HCT116 (cell line): ENCODE results near the gene SIK3. TPM values are rescaled to one million over a fixed set of nuclear protein-coding genes. Genes with fewer than 3 reads are reported as not detected.

ENCODE experiments used
- ATAC-seq: fragments of 200-7000 bp; cut with Tn5 transposase; 2 replicates; pipeline ENCODE4 v1.9.1; 2020; ENCODE audit warnings: mild to moderate bottlenecking, moderate library complexity
- BruUV-seq: library from RNA; stranded (reverse); fragments of 400-500 nt; replicated peaks from 2 replicates; lab custom pipeline; 2021; lab: Mats Ljungman, UMichigan
- CTCF ChIA-PET: fragments of 300-600 bp; sonication (Branson Sonifier 250); formaldehyde crosslinking; loops from one replicate; lab custom pipeline; 2021; ENCODE audit warnings: antibody characterized with exemption; lab: Charles Lee
- POLR2A ChIA-PET: fragments of 300-600, 350-600 bp; sonication (Branson Sonifier 250); formaldehyde crosslinking; loops from one replicate; lab custom pipeline; 2021; ENCODE audit warnings: antibody characterized with exemption; lab: Charles Lee
- RAD21 ChIA-PET, 2 experiments: fragments of 300-600 bp; sonication (Branson Sonifier 250); formaldehyde crosslinking; loops; one replicate each; lab custom pipeline; 2023; ENCODE audit warnings: low total read pairs in 2 of 2; ENCODE audit not compliant: uncharacterized antibody in 2 of 2, unreplicated experiment in 2 of 2, low non-redundant PET in 1 of 2; lab: Charles Lee
- DNase-seq: peaks from one replicate; pipeline ENCODE4 v3.0.0-alpha.2; 2010; ENCODE audit warnings: low read depth, low spot score
- H2AFZ ChIP-seq: fragments of 200-600 bp; shearing (Covaris generic), sonication (generic); 2 replicates; pipeline ENCODE4 v1.6.1; 2017; ENCODE audit warnings: low read depth, mixed run types, mixed read lengths, antibody characterized with exemption, low read length; ENCODE audit not compliant: poor library complexity, severe bottlenecking
- H3K27ac ChIP-seq: 2 replicates; pipeline ENCODE4 v1.5.1; 2012; ENCODE audit warnings: low read depth, low read length
- H3K27me3 ChIP-seq: fragments of 200-600 bp; sonication (generic); 2 replicates; pipeline ENCODE4 v1.6.1; 2016; ENCODE audit warnings: mixed run types, low read length, mixed read lengths; ENCODE audit not compliant: insufficient read depth
- H3K36me3 ChIP-seq, 2 experiments: fragments of 200-500 bp in 1 of 2; fragments of 200-600 bp in 1 of 2; sonication (Bioruptor generic) in 1 of 2; sonication (generic) in 1 of 2; 2 replicates each; pipeline versions ENCODE4 v1.5.1 to v1.6.1; 2014 to 2016; ENCODE audit warnings: low read length in 2 of 2, inconsistent platforms in 1 of 2, mixed read lengths in 1 of 2, mixed run types in 1 of 2; ENCODE audit not compliant: insufficient read depth in 2 of 2, control insufficient read depth in 1 of 2
- H3K4me1 ChIP-seq, 2 experiments: fragments of 200-600 bp in 1 of 2; sonication (generic) in 1 of 2; 2 replicates each; pipeline versions ENCODE4 v1.5.1 to v1.6.1; 2012 to 2017; ENCODE audit warnings: low read length in 2 of 2, inconsistent platforms in 1 of 2, mild to moderate bottlenecking in 1 of 2, mixed read lengths in 1 of 2, mixed run types in 1 of 2, moderate library complexity in 1 of 2; ENCODE audit not compliant: insufficient read depth in 2 of 2, control insufficient read depth in 1 of 2
- H3K4me2 ChIP-seq: fragments of 200-600 bp; sonication (generic); 2 replicates; pipeline ENCODE4 v1.6.1; 2017; ENCODE audit warnings: mixed run types, low read length, mixed read lengths
- H3K4me3 ChIP-seq, 2 experiments: fragments of 200-600 bp in 1 of 2; sonication (generic) in 1 of 2; replicated peaks in 1 of 2; 2 replicates each; pipeline ENCODE4 v1.5.1; 2011 to 2016; ENCODE audit warnings: low read length in 2 of 2, control low read depth in 1 of 2, low read depth in 1 of 2, mild to moderate bottlenecking in 1 of 2, mixed read lengths in 1 of 2, mixed run types in 1 of 2
- H3K79me2 ChIP-seq: fragments of 200-600 bp; sonication (generic); 2 replicates; pipeline ENCODE4 v1.6.1; 2017; ENCODE audit warnings: mild to moderate bottlenecking, mixed run types, low read length, moderate library complexity, mixed read lengths; ENCODE audit not compliant: insufficient read depth
- H3K9ac ChIP-seq: fragments of 200-600 bp; sonication (generic); 2 replicates; pipeline ENCODE4 v1.6.1; 2016; ENCODE audit warnings: low read length, mixed read lengths
- H3K9me2 ChIP-seq: fragments of 200-600 bp; sonication (generic), shearing (Covaris generic); 2 replicates; pipeline ENCODE4 v1.6.1; 2017; ENCODE audit warnings: mixed run types, mild to moderate bottlenecking, moderate library complexity; ENCODE audit not compliant: insufficient read depth
- H3K9me3 ChIP-seq, 2 experiments: fragments of 200-500 bp in 1 of 2; fragments of 200-600 bp in 1 of 2; sonication (Bioruptor generic) in 1 of 2; sonication (generic) in 1 of 2; 2 replicates each; pipeline ENCODE4 v1.6.1; 2014 to 2017; ENCODE audit warnings: low read length in 2 of 2, mixed read lengths in 2 of 2, inconsistent platforms in 1 of 2, low read depth in 1 of 2, mild to moderate bottlenecking in 1 of 2, mixed run types in 1 of 2, moderate library complexity in 1 of 2; ENCODE audit not compliant: control insufficient read depth in 1 of 2, insufficient read depth in 1 of 2
- H4K20me1 ChIP-seq: fragments of 200-600 bp; sonication (generic), shearing (Covaris generic); 2 replicates; pipeline ENCODE4 v1.6.1; 2017; ENCODE audit warnings: mixed run types, mild to moderate bottlenecking, moderate library complexity; ENCODE audit not compliant: insufficient read depth
- EGR1 ChIP-seq: IDR thresholded peaks from 2 replicates; pipeline ENCODE4 v1.6.1; 2012; ENCODE audit warnings: low read depth
- ELF1 ChIP-seq: IDR thresholded peaks from 2 replicates; pipeline ENCODE4 v1.6.1; 2012; ENCODE audit warnings: low read depth, borderline replicate concordance
- EZH2phosphoT487 ChIP-seq: fragments of 200-600 bp; IDR thresholded peaks from 2 replicates; pipeline ENCODE4 v1.6.1; 2018; ENCODE audit warnings: antibody characterized with exemption, borderline replicate concordance
- FOSL1 ChIP-seq: IDR thresholded peaks from 2 replicates; pipeline ENCODE4 v1.6.1; 2012; ENCODE audit warnings: low read depth
- MAX ChIP-seq: IDR thresholded peaks from 2 replicates; pipeline ENCODE4 v1.6.1; 2012
- SIN3A ChIP-seq: IDR thresholded peaks from 2 replicates; pipeline ENCODE4 v1.6.1; 2012; ENCODE audit warnings: low read depth
- SP1 ChIP-seq: IDR thresholded peaks from 2 replicates; pipeline ENCODE4 v1.6.1; 2012; ENCODE audit warnings: low read depth
- TCF7L2 ChIP-seq: IDR thresholded peaks from 2 replicates; pipeline ENCODE4 v1.7.0; 2011; ENCODE audit warnings: borderline replicate concordance, inconsistent platforms; ENCODE audit not compliant: insufficient read depth, insufficient read length; ENCODE audit errors: extremely low read depth
- ZBTB33 ChIP-seq: IDR thresholded peaks from 2 replicates; pipeline ENCODE4 v1.6.1; 2011; ENCODE audit warnings: mild to moderate bottlenecking, low read length, moderate library complexity; ENCODE audit not compliant: insufficient replicate concordance; ENCODE audit errors: extremely low read depth
- ZFX ChIP-seq: fragments of 450-650 bp; IDR thresholded peaks from 2 replicates; pipeline ENCODE4 v1.6.1; 2017
- ZNF274 ChIP-seq: fragments of 200-500 bp; sonication (Bioruptor generic); IDR thresholded peaks from 2 replicates; pipeline ENCODE4 v1.6.1; 2014; ENCODE audit warnings: mild to moderate bottlenecking, low read depth, low read length, inconsistent platforms
- intact Hi-C: fragments of 100-400 bp; cut with micrococcal nuclease; formaldehyde crosslinking; loops from 2 replicates; pipeline ENCODE4 v1.10.0; 2022
- total RNA-seq: library from RNA; stranded (reverse); gene quantifications from one replicate; pipeline ENCODE4 v1.2.1, GENCODE V29; 2021; ENCODE audit not compliant: unreplicated experiment

Gene SIK3
- total RNA-seq, 1 experiment from 2014 or later = 21.0 TPM

GRCh38 chr11:116917632-116918031, 180.6 kb downstream of the SIK3 start:
- Histone ChIP-seq H2AFZ (no peak overlapping the region), H3K9ac (no peak overlapping the region), H3K36me3 (no peaks in the 10 kb centered on the region), H3K27ac (no peak overlapping the region), H3K79me2 (no peaks in the 10 kb centered on the region), H3K4me2 (no peak overlapping the region), H3K4me1 (no peaks in the 10 kb centered on the region), H3K27me3 (no peaks in the 10 kb centered on the region), H4K20me1 (no peaks in the 10 kb centered on the region), H3K4me3 (no peak overlapping the region), H3K9me3 (no peaks in the 10 kb centered on the region), H3K9me2 (no peaks in the 10 kb centered on the region)
- POLR2A ChIA-PET = no interaction called here
- RAD21 ChIA-PET = no interaction called here
- TF ChIP-seq ELF1 (no peak), ZFX (no peak), SIN3A (no peak), ZBTB33 (no peak), FOSL1 (no peak), SP1 (no peak), TCF7L2 (no peak), ZNF274 (no peak)
- CTCF ChIA-PET = interaction anchor here (1.5 kb wide), 1 partner anchor 9 kb away, joined by 4 read pairs; no protein-coding TSS in a partner anchor
- DNase-seq (no peak), ATAC-seq (no peak)
- no TSS peak for BruUV-seq
- intact Hi-C loops = no loop called here

DNA sequence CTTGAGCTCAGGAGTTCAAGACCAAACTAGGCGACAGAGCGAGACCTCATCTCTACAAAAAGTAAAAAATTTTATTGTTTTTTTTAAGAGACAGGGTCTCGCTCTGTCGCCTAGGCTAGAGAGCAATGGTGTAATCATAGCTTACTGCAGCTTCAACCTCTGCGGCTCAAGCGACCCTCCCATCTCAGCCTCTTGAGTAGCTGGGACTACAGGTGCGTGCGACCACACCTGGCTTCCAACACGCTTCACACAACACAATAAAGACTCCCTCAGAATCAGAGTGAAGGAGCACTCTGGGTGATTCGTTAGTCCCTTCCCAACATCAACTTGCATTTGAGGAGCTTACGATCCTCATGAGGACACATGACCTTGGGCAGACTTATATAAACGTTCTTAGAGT, 181.3 kb downstream of the SIK3 start:
- no peaks in the 10 kb centered on the region for H3K27me3 ChIP-seq
- no peak overlapping the region for H3K4me2 ChIP-seq
- BruUV-seq = no TSS peak
- no peak overlapping the region for H3K4me3 ChIP-seq
- ATAC-seq (no peak), DNase-seq (no peak)
- H3K79me2 ChIP-seq = no peaks in the 10 kb centered on the region
- CTCF ChIA-PET = no interaction called here
- POLR2A ChIA-PET = no interaction called here
- H3K9me2 ChIP-seq = no peaks in the 10 kb centered on the region
- no peaks in the 10 kb centered on the region for H3K9me3 ChIP-seq
- no peak overlapping the region for H3K9ac ChIP-seq
- intact Hi-C loops = no loop called here
- no peak for TF ChIP-seq MAX
- no peak for TF ChIP-seq EZH2phosphoT487
- no peak for TF ChIP-seq EGR1
- no peak for TF ChIP-seq ZFX
- no peak for TF ChIP-seq ELF1
- no peaks in the 10 kb centered on the region for H3K4me1 ChIP-seq
- no peak overlapping the region for H3K27ac ChIP-seq
- no peaks in the 10 kb centered on the region for H3K36me3 ChIP-seq
- H4K20me1 ChIP-seq = no peaks in the 10 kb centered on the region
- RAD21 ChIA-PET = no interaction called here
- H2AFZ ChIP-seq = no peak overlapping the region
